GM19035 (cell line): Measurements from ENCODE around the gene CACNG4.

ENCODE experiments used
- ATAC-seq: cut with Tn5 transposase; IDR thresholded peaks from one replicate; pipeline ENCODE4 v1.9.1; 2021; ENCODE audit not compliant: unreplicated experiment

CACNG4 gene

GRCh38 chr17:67055811-67056745 lies 91.6 kb downstream of the CACNG4 start:
- ATAC-seq: no peak

DNA sequence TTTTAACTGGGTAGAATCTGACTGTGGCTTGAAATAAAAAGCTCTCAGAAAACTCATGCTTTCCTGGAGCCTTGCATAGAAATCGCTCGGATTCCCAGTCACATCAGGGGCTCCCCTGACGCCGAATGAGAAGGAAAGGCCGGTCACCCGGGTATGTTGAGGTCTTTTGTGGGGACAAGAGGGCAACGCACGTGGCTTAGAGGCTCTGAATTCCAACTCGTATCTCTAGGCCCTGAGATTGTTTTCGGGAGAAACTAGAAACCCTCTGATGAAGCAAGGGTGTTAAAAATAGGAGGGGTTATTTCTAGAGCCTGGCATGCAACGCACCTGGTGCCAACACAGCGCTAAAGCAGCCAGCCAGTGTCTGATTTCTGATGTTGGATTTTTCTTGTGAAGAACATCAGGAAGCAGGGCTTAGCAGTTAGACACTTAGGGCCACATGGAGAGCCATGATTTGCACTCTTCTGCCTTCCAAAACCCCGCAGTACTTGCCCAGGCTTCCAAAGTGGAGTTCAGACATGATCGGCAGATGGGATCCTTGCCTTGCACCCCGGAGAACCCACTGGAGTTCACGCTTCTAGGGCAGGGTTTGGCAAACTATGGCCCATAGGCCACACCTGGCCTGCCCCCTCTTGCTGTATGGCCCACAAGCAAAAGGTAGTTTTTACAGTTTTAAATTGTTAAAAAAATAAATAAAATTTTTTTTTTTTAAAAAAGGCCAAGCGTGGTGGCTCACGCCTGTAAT lies 92.4 kb downstream of the CACNG4 start:
- no peak for ATAC-seq

DNA sequence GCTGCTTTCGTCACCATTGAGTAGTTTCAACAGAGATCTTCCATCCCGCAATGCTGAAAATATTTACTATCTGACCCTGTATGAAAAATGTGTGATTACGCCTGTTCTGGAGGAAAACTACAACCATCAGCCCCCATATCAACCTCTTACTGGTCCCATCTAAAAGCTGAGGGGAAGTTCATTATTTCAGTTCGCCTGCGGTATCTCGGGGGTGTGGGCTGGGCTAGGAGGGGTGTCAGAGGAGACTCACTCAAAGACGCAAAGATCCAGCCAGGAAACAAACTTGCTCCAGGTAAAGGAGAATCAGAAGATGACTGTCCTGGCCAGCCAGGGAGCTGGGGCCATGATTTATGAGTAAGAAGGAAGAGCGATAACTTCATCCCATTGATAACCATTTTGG lies 93.5 kb downstream of the CACNG4 start:
- ATAC-seq: no peak

- ATAC-seq: no peak
Observed at GRCh38 chr17:67059372-67059771, 94.9 kb downstream of the CACNG4 start.

DNA sequence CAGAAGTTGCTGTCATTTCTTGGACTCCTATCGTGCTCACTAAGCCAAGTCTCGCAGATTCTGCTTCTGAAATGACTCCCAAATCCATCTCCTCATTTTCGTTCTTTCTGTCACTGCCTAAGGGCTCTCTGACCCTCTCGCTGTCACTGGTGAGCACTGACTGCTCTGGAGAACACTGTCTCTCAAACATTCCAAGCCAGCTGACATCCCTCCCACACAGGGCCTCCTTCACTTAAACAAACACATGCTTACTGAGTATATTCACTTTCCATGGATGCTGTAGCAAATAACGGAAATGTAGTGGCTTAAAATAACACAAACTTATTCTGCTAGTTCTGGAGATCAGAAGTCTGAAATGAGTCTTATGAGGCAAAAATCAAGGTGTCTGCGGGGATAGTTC lies 98.6 kb downstream of the CACNG4 start:
- ATAC-seq: no peak

GRCh38 chr17:67066717-67067116 lies 102.2 kb downstream of the CACNG4 start:
- ATAC-seq: no peak

GRCh38 chr17:67067571-67068482 lies 103.3 kb downstream of the CACNG4 start:
- ATAC-seq: no peak

DNA sequence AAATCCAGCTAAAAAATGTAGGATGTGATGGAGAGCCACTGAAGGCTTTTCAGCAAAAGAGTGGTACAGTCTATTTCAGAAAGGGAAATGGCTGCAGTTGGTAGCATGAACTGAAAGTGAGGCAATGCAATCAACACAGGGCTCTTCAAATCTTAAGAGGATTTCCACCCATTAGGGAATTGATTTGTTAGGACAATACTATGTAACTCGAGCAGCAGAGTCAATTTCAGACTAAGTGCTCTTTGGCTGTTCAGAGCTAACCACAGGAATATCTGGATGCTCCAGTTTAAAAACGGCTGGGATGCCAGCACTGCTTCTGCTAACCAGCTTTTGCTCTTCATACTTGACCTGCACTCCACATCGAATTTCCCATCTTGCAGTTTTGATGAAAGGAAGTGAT lies 104.5 kb downstream of the CACNG4 start:
- ATAC-seq: no peak

DNA sequence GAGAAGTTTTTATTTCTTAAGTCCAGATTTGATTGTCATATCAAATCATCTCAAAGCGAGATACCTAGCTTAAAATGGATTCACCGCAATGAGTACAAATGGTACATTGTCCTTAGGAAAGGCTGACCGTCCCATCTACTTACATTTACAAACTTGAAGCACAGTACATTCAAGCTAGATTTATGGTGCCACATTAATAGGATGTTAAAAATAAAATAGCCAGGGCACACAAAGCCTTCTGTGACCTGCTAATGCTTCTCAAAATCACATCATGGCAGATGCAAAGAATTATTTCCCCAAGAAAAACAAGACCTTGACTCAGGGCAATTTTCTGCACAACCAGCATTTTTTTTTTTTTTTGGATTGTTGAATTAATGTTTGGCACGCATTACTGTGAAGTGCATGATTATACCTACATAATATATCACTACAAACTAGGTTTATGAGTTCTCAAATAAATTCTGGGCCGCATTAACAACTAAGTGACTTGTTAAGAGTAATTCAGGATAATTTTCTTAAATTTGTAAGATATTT lies 105.2 kb downstream of the CACNG4 start:
- ATAC-seq: no peak

DNA sequence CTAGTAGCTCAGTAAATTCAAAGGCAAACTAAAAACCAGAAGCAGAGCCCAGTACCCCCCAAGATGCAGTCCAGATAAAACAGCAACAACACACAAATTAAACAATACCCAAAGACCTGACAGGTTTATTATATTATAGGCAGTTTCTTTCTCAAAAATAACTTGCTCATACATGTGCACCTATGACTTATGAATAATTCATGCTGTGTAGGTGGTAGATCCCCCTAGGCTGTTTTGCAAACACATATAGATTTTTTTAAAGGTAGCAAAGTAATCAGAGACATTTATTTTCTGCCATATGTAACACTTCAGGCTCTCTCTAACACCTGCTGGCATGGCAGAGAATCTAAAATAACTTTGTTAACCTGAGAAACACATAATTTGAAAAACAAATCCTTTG lies 107.1 kb downstream of the CACNG4 start:
- ATAC-seq: no peak

GRCh38 chr17:67072885-67073284 lies 108.4 kb downstream of the CACNG4 start:
- ATAC-seq: no peak

DNA sequence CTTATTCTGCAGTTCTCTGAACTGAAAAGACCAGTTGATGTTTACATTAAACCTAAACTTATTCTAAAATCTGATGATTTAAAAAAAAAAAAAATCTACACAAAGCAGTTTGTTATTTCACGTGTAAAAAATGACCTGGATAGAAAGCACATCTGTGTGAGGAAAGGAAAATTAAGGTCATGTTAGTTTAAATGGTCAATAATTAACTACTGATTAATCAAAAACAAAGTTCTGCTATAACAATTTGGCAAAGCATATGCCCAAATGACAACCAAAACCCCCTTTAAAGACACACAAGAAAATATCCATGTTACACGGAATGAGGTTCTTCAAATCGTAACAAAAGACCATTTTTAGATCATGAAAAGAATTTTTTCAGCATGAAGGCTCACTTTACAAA lies 110.3 kb downstream of the CACNG4 start:
- no peak for ATAC-seq

DNA sequence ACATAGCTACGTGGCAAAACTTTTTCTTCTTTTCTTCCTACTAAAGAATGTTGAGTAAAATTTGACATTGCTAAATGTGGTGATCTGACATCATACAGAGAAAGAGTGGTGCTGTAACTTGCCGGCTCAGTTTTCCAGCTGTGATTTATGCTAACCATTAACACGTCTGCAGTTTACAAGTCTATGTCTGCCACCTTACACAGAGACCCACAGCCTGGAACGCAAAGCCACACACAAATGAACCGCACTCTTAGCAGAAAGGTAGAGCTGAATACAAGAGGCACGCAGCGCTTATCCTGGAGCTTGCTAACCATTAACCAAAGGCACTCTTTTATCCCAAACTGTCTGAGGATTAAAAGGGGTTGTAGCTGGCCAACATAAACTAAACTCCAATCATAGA lies 111.8 kb downstream of the CACNG4 start:
- ATAC-seq: no peak

GRCh38 chr17:67078292-67078691 lies 113.8 kb downstream of the CACNG4 start:
- ATAC-seq: no peak

GRCh38 chr17:67079491-67079890 lies 115.0 kb downstream of the CACNG4 start:
- ATAC-seq: no peak

- no peak for ATAC-seq
Observed at GRCh38 chr17:67080804-67081203, 116.3 kb downstream of the CACNG4 start.

DNA sequence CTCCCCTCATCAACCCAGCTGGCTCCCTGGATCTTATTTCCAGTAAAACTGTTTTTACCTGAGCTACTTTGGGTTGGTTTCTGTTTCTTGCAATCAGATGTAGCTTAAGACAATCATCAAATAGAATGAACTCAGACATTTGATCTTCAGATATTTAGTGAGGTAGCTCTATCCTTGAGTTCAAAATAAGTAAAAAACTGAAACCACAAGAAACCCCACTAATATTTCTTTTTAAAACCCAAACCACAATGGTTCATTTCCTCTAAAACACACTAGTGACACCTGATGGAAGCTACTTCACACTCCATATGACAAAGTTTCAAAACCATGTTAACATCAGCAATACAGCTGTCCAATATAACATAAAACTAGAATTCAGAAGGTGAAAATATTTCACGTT lies 117.6 kb downstream of the CACNG4 start:
- peak; percentile 65 for ATAC-seq
